Activated T-cell treated with anti-CD3 and anti-CD28 coated beads for 1 hour (primary cell): Measurements from ENCODE around the gene TBC1D3C.
"Not testable (repeated sequence)": the region's sequence is repeated elsewhere in the genome, so short reads cannot be mapped to it uniquely, and the experiment has no call there.

Source experiments
- DNase-seq: peaks from one replicate; pipeline ENCODE4 v3.0.0-alpha.2; 2020; ENCODE audit warnings: low read depth

Gene TBC1D3C

DNA sequence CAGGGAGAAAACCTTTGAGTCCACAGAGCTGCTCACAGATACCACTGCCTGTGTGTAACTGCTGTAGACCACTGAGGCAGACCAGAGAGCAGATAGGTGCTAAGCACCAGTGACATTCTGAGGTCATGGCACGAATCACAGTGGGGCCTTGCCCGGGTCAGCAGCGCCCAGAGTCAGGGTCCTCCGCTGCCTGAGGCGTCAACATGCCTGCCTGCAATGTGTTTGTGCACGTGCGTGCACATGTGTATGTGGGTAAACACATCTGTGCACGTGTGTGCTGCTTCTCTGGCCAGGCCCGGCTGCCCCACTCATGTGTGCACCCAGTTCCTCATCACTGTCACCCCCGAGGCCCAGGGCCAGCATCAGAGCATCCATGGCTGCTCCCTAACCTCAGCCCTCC, at the start of gene TBC1D3C:
Gene TBC1D3C (minus strand): TSS at position 101 of the 400 bp plus-strand sequence. CDS start 1,568 bp downstream, outside the sequence.
- DNase-seq, result not testable (repeated sequence)

DNA sequence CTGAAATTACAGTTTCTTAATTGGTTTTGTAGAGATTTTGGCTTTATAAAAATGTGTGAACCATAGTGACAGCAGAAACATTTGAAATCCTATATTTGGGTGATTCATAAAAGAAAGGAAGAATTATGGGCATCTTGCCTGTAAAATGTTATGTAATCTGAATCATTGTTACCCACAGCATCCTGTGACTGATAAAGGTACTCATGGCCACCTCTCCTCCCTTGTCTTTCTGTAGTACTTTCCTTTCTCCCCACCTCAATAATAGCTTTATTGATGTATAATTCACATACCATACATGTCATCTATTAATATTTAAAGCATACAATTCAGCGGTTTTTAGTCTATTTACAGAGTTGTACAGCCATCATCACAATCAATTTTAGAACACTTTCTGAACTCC, 30.8 kb upstream of the TBC1D3C start:
- DNase-seq, result not testable (repeated sequence)

- DNase-seq, result not testable (repeated sequence)
Measured at GRCh38 chr17:38094059-38094694, 25.7 kb upstream of the TBC1D3C start.

DNA sequence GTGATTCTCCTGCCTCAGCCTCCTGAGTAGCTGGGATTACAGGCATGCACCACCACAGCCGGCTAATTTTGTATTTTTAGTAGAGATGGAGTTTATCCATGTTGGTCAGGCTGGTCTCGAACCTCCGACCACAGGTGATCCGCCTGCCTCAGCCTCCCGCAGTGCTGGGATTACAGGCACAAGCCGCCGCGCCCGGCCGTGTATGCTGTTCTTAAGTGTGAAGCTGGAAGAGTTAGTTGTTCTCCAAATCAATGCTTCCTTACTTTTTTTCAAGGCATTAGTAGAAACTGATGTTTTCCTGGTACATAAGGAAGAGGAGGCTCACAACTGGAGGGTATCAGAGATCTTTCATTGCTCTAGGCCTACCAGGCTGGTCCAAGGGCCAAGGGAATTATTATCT, 19.7 kb upstream of the TBC1D3C start:
- not testable (repeated sequence) for DNase-seq

GRCh38 chr17:38087344-38087743, 18.9 kb upstream of the TBC1D3C start:
- not testable (repeated sequence) for DNase-seq
